ENCODE results near the gene CFAP97D2. TPM values are rescaled to one million over a fixed set of nuclear protein-coding genes. Genes with fewer than 3 reads are reported as not detected.

Gene CFAP97D2
- 1 to 10 TPM in 5 of 6 donors, under 1 TPM in 1; 0.75 to 5.8 (median 3.3) TPM for total RNA-seq
- polyA plus RNA-seq, result 1 to 10 TPM; 1.2 to 3.0 TPM

DNA sequence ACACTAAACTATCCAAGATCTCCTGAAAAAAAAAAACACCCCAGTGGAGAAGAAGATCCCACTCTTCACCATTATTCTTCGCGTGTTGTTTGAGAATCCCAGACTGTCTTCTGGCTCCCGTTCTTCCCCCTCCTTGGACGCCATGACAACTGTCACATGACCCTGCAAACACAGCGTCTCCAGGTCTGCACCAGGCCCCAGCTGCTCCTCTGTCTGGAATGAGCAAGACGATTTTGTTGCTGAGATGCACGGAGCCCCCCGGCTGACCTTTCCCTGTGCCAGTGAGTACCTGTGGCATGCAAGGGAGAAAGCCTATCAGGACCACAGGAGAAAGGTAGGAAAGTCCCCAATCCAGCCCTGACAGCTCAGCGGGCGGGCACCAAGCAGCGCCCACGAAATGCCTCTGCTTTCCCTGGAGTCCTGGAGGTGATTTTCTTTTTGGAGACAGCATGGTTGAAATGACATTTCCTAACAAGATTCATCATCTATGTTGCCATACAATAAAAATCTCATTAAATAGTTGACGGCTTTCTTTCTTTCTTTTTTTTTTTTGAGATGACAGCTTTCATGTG, at the start of gene CFAP97D2:
Gene CFAP97D2 (plus strand): TSS at position 171 of the 572 bp plus-strand sequence. CDS start 74 bp downstream, at position 245.
- H3K4me3 ChIP-seq, result no peak within 1 kb of the TSS
- no peaks in the 10 kb centered on the region for H3K4me1 ChIP-seq
- H3K9me3 ChIP-seq, result no peaks in the 10 kb centered on the region
- H3K27me3 ChIP-seq, result no peaks in the 10 kb centered on the region
- intact Hi-C loops (cut with DNase I), result no loop called here
- WGBS, 2 donors, result 73 to 76% methylated on average over 13 of the region's 13 CpGs
- no peak for FAIRE-seq
- TF ChIP-seq, protein P1, sequence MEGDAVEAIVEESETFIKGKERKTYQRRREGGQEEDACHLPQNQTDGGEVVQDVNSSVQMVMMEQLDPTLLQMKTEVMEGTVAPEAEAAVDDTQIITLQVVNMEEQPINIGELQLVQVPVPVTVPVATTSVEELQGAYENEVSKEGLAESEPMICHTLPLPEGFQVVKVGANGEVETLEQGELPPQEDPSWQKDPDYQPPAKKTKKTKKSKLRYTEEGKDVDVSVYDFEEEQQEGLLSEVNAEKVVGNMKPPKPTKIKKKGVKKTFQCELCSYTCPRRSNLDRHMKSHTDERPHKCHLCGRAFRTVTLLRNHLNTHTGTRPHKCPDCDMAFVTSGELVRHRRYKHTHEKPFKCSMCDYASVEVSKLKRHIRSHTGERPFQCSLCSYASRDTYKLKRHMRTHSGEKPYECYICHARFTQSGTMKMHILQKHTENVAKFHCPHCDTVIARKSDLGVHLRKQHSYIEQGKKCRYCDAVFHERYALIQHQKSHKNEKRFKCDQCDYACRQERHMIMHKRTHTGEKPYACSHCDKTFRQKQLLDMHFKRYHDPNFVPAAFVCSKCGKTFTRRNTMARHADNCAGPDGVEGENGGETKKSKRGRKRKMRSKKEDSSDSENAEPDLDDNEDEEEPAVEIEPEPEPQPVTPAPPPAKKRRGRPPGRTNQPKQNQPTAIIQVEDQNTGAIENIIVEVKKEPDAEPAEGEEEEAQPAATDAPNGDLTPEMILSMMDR (IDR thresholded peaks at IDR 0.05), result no peak
- DNase-seq, result no peak
- H3K36me3 ChIP-seq, result no peaks in the 10 kb centered on the region
- H3K27ac ChIP-seq, result no peak within 1 kb of the TSS
- no peak for ATAC-seq

DNA sequence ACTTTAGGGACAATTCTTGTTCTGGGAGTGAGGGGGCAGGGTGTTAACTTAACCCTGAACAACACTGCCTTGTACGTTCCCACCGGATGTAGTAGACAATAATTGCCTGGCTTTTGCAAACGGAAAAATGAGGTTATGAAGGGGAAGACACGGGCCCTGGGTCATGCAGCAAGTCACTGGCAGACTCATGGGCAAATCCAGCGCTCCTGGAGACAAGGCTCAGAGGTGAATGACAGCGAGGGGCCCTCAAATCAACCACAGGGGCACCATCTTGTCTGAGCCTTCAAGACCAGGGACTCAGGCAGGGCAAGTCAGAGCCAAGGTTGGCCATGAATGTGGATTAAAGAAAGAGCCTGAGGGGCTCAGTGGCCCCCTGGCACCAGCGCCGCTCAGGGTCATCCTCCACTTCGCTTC, 49.4 kb upstream of the CFAP97D2 start:
- TF ChIP-seq, protein P1 (IDR thresholded peaks at IDR 0.05), result no peak
- Histone ChIP-seq H3K9me3 (no peaks in the 10 kb centered on the region), H3K36me3 (no peaks in the 10 kb centered on the region), H3K4me1 (peaks cover 0 to 11% (median 3%) of the 10 kb centered on the region in 3 donors), H3K4me3 (no peak overlapping the region), H3K27ac (peak overlapping the region in 2 of 4 donors; percentile 27 to 45), H3K27me3 (no peaks in the 10 kb centered on the region)
- FAIRE-seq, result no peak
- intact Hi-C loops (cut with DNase I), result no loop called here
- ATAC-seq, result no peak
- DNase-seq, result peak in 1 of 6 donors; percentile 8
- WGBS, 2 donors, result 72 to 73% methylated on average over 9 of the region's 9 CpGs

DNA sequence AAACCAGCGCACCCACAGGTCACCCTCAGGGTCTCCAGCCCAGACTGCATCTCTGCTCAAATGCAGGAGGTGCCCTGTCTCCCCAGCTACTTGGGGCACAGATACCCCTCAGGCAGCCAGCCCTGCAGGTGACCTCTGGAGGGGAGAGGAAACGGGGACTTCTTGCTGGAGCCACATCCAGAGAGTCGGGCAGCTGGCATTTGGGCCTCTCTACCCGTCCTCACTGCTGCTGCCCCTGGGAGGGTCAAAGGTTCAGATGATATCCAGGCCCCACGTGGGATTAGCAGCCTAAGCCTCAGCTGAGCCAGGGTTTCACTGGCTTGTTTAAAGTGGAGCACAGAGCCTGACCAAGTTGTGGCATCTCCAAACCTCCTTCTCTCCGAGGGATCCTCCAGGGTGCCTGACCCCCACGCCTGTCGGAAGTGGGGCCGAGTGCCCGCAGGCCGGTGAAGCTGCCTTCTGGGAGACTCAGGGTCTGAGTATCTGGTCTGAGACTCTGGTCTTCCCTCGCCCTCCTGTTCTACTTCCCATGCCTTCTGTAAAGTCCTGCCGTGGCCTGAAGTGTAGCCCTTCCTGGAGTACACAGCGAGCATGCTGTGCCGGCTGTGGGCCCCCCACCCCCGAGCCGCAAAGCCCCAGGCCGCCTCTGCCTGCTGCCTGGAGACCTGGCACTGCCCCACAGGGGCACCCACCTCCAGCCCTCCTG, 48.8 kb upstream of the CFAP97D2 start:
- FAIRE-seq (no peak), DNase-seq (peak in 1 of 6 donors; percentile 18), ATAC-seq (no peak)
- Histone ChIP-seq H3K4me3 (peak overlapping the region in 2 of 4 donors; percentile 79 to 88), H3K9me3 (no peaks in the 10 kb centered on the region), H3K4me1 (peaks cover 0 to 11% (median 3%) of the 10 kb centered on the region in 3 donors), H3K27ac (peak overlapping the region in 2 of 4 donors; percentile 42 to 54), H3K36me3 (no peaks in the 10 kb centered on the region), H3K27me3 (no peaks in the 10 kb centered on the region)
- 44 to 50% methylated on average over 18 of the region's 18 CpGs for WGBS, 2 donors
- intact Hi-C loops (cut with DNase I), result no loop called here
- TF ChIP-seq, protein P1 (IDR thresholded peaks at IDR 0.05), result no peak

DNA sequence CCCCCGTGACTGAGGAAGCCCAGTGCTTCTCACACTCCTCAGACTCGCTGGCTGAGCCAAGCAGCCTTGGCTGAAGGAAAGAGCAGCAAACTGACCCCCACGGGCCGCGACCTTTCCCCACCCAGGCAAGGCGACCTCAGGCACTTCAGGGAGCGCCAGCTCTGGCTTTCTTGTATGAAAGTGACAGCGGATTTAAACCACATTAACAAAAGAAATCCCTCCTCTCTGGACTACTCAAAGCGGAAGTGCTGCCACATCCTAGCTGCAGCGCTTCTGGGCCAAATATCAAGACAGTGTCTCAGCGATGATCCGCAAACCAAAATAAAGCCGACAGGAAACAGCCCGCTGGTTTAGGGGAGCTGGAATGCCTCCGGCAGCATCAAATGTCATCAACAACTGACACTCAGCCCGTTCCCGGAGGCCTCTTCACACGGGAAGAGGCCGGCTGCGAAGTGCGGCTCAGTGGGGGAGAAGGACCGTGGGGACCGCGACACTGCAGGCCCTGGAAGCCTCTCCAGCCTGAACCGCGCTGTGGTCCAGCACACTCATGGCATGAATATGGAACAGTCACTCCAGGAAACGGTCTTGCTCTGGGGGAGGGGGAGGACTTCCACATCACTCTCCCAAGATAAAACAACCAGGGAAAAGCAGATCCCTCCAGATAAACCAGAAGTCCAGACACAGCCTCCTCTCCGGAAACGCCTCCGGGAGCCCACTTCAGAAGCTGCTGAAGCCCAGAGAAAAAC, 48.0 kb upstream of the CFAP97D2 start:
- TF ChIP-seq, protein P1 (IDR thresholded peaks at IDR 0.05), result no peak
- Histone ChIP-seq H3K9me3 (no peaks in the 10 kb centered on the region), H3K4me1 (peaks cover 0 to 11% (median 3%) of the 10 kb centered on the region in 3 donors), H3K4me3 (peak overlapping the region; percentile 61 to 88 (median 76)), H3K27ac (peak overlapping the region in 2 of 4 donors; percentile 42 to 54), H3K27me3 (no peaks in the 10 kb centered on the region), H3K36me3 (no peaks in the 10 kb centered on the region)
- 42 to 47% methylated on average over 29 to 30 of the region's 30 CpGs for WGBS, 2 donors
- intact Hi-C loops (cut with DNase I), result no loop called here
- ATAC-seq (peak; percentile 29 to 51 (median 46)), FAIRE-seq (no peak), DNase-seq (peak in 3 of 6 donors; percentile 44 to 46 (median 45))
